HG02981 (cell line): ENCODE measurements around the gene REXO2.

Experiments used
- ATAC-seq: cut with Tn5 transposase; IDR thresholded peaks from one replicate; pipeline ENCODE4 v1.9.1; 2021; ENCODE audit warnings: mild to moderate bottlenecking, moderate library complexity; ENCODE audit not compliant: unreplicated experiment

REXO2 gene

GRCh38 chr11:114440121-114440860, 1.0 kb downstream of the REXO2 start:
- no peak for ATAC-seq

DNA sequence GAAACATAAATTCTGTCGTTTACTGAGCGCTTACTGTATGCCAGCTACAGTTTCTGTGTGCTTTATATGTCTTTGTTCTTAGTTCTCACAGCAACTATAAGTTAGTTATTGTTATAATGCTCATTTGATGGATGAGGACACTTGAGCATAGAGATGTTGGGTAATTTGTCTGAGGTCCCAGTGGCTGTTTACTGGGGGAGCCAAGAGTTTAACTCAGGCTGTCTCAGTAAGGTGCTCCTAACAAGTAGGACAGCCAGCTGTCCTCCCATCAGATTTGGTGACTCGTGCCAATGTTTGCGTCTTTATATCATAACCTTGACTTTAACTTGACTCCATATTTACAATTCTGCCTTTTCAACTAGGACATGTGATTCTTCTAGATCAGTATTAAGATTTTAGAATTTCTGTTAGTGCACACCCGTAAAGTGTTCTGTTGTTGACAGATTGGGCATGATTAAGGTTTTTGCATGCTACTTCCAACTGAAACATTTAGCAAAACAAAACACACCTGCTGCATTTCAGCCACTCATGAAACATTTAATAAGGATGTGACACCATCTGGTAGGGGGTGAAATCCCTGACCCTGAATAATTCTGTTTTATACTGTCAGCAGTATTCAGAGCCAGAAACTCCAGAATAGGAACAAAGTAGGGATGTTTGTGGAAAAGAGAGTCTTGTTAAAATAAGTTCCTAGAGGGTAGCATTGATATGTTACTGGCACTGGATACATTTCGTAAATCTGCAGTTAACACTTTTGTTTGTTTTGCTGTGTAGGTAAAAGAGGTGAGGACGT, 1.9 kb downstream of the REXO2 start:
- no peak for ATAC-seq

DNA sequence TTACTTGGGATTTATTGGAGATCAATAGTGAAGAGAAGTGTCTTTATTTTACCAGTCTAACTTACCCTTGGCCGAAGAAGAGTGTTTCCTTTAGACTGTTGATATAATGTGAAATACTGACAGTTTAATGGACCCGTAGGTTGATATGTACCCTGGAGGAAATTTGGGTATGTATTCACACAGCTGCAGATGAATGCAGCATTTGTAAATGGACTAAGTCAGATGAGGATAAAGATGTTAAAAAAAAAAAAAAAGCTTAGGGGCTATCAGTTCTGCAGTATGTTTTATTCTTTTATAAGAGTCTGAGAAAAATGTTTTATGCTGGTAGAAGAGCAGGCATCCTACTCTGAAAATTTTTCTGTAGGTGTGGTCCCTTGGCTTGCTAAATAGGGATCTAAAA, 2.7 kb downstream of the REXO2 start:
- ATAC-seq = no peak

GRCh38 chr11:114442536-114442935, 3.3 kb downstream of the REXO2 start:
- no peak for ATAC-seq

DNA sequence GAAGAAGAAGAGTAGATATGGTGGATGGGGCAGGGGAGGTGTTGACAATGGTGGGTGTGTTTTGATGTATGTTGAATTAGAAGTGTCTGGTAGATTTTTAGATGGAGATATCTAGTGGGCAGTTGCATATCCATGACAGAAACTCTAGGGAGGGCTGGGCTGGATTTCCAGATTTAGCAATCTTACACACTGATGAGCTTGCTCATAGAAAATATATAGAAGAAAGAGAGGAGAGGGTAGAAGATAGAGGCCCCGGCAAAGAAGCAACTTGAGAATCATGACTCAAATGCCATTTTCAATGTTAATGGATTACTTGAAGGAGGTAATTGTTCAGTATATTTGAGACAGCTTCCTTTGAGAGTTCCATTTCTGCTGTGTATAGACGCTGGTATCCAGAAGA, 8.2 kb downstream of the REXO2 start:
- ATAC-seq = no peak

GRCh38 chr11:114447892-114448291, 8.6 kb downstream of the REXO2 start:
- no peak for ATAC-seq

DNA sequence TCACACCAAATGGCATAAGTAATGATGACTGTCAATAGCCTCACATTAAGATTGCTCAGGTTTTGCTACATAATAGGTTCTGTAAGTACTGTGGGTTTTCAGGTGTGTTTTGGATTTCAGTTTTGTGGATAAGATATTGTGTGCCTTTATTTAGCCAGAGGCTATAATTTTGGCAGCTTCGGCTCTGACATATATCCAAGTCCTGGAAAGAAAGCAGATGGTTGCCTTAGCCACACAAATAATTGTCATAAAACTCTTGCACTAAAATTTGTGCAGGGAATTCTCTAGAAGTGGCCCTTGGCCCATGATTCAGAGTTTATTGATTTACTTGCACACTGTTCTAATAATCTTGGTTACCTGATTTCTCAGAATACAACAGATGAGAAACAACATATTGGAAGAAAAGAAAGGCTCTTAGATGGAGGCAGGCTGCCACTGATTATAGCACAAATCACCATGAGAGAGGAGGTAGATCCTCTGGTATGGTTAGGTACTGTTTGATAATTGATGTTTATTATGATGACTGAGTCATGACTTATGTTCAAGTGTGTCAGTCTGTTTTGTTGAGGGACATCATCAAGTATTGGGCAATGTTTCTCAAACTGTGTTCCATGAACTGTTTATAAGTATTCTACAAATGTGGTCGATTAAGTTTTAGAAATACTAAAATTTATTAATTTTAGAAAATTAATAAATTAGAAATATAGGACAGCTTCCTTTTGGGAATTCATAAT, 9.6 kb downstream of the REXO2 start:
- no peak for ATAC-seq

DNA sequence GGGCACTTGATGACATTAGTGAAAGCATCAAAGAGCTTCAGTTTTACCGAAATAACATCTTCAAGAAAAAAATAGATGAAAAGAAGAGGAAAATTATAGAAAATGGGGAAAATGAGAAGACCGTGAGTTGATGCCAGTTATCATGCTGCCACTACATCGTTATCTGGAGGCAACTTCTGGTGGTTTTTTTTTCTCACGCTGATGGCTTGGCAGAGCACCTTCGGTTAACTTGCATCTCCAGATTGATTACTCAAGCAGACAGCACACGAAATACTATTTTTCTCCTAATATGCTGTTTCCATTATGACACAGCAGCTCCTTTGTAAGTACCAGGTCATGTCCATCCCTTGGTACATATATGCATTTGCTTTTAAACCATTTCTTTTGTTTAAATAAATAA, 10.6 kb downstream of the REXO2 start:
- ATAC-seq = no peak

GRCh38 chr11:114452399-114452798, 13.1 kb downstream of the REXO2 start:
- ATAC-seq = no peak

DNA sequence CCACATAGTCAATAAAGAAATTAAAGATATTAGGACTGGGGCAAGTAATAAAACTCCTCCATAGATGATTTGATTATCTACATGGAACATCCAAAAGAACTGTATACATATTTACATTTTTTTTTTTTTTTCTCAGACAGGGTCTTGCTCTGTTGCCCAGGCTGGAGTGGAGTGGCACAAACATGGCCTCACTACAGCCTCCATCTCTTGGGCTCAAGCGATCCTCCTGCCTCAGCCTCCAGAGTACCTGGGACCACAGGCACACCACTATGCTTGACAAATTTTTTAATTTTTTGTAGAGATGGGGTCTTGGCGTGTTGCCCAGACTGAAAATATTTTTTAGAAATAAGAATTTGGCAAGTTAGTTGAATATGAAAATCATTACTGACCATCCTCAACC, 24.7 kb downstream of the REXO2 start:
- ATAC-seq = no peak

- ATAC-seq = no peak
Measured at GRCh38 chr11:114466742-114467141, 27.5 kb downstream of the REXO2 start.

DNA sequence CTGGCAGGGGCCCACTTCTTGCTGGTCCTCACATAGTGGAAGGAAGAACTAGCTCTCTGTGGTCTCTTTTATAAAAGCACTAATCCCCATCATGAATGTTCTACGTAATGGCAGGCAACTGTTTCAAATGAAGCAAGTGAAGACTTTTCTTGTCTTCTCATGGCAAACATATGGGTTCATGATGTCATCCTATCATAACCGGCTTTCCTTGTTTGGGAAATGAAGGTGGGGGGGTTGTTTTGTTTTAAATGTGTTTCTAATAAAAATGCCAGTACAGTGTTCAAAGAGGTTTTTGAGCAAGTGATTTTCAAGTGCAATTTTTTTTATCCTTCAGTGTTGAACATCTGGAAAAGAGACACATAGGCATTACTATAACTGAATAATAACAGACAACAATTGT, 33.4 kb downstream of the REXO2 start:
- ATAC-seq = no peak

GRCh38 chr11:114478001-114478410, 38.7 kb downstream of the REXO2 start:
- no peak for ATAC-seq

DNA sequence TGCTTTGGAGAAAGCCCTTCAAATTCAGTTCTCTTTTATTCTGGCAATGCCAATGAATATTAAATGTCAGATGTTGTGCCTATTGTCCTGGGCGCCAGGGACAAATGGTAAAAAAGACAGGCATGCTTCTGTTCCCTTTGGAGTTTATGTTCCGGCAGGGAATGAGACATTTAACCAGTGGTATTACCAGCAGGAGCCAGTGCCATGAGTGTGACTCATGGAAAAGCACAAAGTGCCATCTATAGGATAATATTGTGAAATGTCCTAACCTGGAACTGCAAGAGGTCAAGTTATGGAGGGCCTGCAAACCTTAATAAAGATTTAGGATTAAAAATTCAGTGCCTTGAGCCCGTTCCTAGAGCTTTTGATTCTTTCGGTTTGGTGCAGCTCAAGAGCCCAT, 39.5 kb downstream of the REXO2 start:
- no peak for ATAC-seq

GRCh38 chr11:114479331-114479730, 40.1 kb downstream of the REXO2 start:
- ATAC-seq = no peak

DNA sequence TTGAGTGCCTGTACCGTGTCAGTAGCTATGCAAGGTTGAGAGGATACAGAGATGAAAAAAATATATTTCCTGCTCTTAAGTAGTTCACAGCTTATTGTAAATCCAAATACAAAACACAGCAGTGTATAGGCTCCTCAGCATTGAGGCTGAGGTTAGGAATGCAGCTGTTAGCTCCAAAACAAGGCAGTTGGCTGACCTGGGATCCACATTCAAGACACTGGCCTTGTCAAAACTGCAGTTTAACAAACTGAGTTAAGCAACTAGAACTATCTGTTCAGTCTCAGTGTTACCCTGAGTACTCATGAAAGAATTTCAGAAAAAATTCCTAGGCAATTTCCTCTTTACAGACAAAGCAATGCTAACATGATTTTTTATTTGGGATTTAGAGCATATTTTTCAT, 42.8 kb downstream of the REXO2 start:
- ATAC-seq = no peak

DNA sequence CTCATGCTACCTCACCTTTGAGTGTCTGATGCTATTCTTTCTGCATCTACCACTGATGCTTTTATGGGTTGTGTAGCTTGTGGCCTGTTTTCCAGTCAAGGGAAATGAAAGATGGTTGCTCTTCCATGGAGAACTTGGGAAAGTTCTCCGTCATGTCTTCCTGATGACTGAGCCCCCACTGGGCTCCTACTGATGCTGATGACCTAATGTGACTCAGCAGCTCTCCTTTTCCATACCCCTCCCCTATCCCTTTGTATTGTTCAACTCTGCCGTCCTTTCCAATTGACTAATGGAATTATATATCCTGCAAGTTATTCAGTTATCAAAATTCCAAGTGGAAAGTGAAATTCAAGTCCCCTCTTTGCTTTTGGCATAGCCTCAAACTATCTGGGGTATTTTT, 44.7 kb downstream of the REXO2 start:
- no peak for ATAC-seq

DNA sequence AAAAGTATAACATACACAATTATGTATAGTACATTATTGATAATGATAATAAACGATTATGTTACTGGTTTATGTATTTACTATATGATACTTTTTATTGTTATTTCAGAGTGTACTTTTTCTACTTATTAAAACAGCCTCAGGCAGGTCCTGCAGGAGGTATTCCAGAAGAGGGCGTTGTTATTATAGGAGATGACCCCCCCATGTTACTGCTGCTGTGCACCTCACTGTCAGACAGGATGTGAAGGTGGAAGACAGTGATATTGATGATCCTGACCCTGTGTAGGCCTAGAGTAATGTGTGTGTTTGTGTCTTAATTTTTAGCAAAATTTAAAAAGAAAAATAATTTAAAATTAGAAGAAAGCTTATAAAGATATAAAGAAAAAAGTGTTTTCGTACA, 57.6 kb downstream of the REXO2 start:
- no peak for ATAC-seq

DNA sequence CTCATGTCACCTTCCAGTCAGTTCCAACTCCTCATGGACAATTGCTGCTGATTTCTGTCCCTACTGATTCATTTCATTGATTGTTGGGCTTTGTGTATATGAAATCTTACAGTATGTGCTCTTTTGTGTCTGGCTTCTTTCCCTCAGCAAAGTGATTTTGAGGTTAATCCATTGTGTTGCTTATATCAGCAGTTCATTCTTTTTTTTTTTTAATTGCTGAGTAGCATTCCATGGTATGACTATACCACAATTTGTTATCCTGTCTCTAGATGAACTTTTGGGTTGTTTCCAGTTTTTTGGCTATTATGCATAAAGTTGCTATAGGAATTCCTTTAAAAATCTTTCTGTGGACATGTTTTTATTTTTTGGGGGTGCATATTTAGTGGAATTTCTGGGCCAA, 60.5 kb downstream of the REXO2 start:
- ATAC-seq = no peak
